H9 (cell line): ENCODE measurements around the gene ERMP1. TPM values are rescaled to one million over a fixed set of nuclear protein-coding genes. Genes with fewer than 3 reads are reported as not detected.

Experiments used
- DNase-seq: peaks from one replicate; pipeline ENCODE4 v3.0.0-alpha.2; 2017
- H2AFZ ChIP-seq: one replicate; pipeline ENCODE4 v1.6.1; 2013; ENCODE audit warnings: mild to moderate bottlenecking, low read length, control low read depth, moderate library complexity
- H2AK5ac ChIP-seq: 2 replicates; pipeline ENCODE4 v1.6.1; 2013; ENCODE audit warnings: low read length, control low read depth, mixed read lengths; ENCODE audit not compliant: insufficient read length
- H2BK120ac ChIP-seq: one replicate; pipeline ENCODE4 v1.6.1; 2013; ENCODE audit warnings: low read depth, mild to moderate bottlenecking, low read length, control low read depth, inconsistent platforms; ENCODE audit not compliant: poor library complexity, severe bottlenecking
- H2BK12ac ChIP-seq: 2 replicates; pipeline ENCODE4 v1.6.1; 2013; ENCODE audit warnings: low read length, control low read depth, mixed read lengths, low read depth; ENCODE audit not compliant: insufficient read length
- H2BK15ac ChIP-seq: 2 replicates; pipeline ENCODE4 v1.6.1; 2013; ENCODE audit warnings: low read depth, low read length, control low read depth
- H2BK20ac ChIP-seq: one replicate; pipeline ENCODE4 v1.6.1; 2013; ENCODE audit warnings: low read depth, mild to moderate bottlenecking, low read length, control low read depth, inconsistent platforms; ENCODE audit not compliant: poor library complexity, severe bottlenecking
- H2BK5ac ChIP-seq: 2 replicates; pipeline ENCODE4 v1.6.1; 2013; ENCODE audit warnings: low read length, control low read depth, mixed read lengths; ENCODE audit not compliant: insufficient read length
- H3K14ac ChIP-seq: 2 replicates; pipeline ENCODE4 v1.6.1; 2013; ENCODE audit warnings: low read length, control low read depth; ENCODE audit not compliant: insufficient read depth
- H3K18ac ChIP-seq: 2 replicates; pipeline ENCODE4 v1.6.1; 2013; ENCODE audit warnings: low read depth, mild to moderate bottlenecking, mixed read lengths, low read length, control low read depth; ENCODE audit not compliant: insufficient read length
- H3K23ac ChIP-seq: 2 replicates; pipeline ENCODE4 v1.6.1; 2013; ENCODE audit warnings: low read length, control low read depth, mixed read lengths, low read depth; ENCODE audit not compliant: insufficient read length
- H3K23me2 ChIP-seq: 2 replicates; pipeline ENCODE4 v1.6.1; 2013; ENCODE audit warnings: low read depth, mild to moderate bottlenecking, mixed read lengths, low read length, control low read depth; ENCODE audit not compliant: insufficient read length, poor library complexity, severe bottlenecking
- H3K27ac ChIP-seq: 2 replicates; pipeline ENCODE4 v1.5.1; 2013; ENCODE audit warnings: low read length, control low read depth, mixed read lengths, low read depth; ENCODE audit not compliant: insufficient read length
- H3K27me3 ChIP-seq: 2 replicates; pipeline ENCODE4 v1.6.1; 2013; ENCODE audit warnings: low read length, control low read depth, inconsistent platforms; ENCODE audit not compliant: insufficient read depth
- H3K4ac ChIP-seq: 2 replicates; pipeline ENCODE4 v1.6.1; 2013; ENCODE audit warnings: low read depth, mild to moderate bottlenecking, control low read depth, inconsistent platforms, low read length, moderate library complexity
- H3K4me1 ChIP-seq: 2 replicates; pipeline ENCODE4 v1.6.1; 2013; ENCODE audit warnings: low read length, control low read depth, inconsistent platforms; ENCODE audit not compliant: insufficient read depth
- H3K4me2 ChIP-seq: 2 replicates; pipeline ENCODE4 v1.6.1; 2013; ENCODE audit warnings: low read length, control low read depth, mixed read lengths; ENCODE audit not compliant: insufficient read length, insufficient read depth
- H3K56ac ChIP-seq: 2 replicates; pipeline ENCODE4 v1.6.1; 2013; ENCODE audit warnings: low read depth, mild to moderate bottlenecking, mixed read lengths, low read length, control low read depth; ENCODE audit not compliant: insufficient read length
- H3K79me1 ChIP-seq: 2 replicates; pipeline ENCODE4 v1.6.1; 2013; ENCODE audit warnings: low read depth, mild to moderate bottlenecking, moderate library complexity, low read length, control low read depth, inconsistent platforms; ENCODE audit not compliant: insufficient read depth, poor library complexity, severe bottlenecking
- H3K79me2 ChIP-seq: 2 replicates; pipeline ENCODE4 v1.6.1; 2013; ENCODE audit warnings: low read length, control low read depth, inconsistent platforms; ENCODE audit not compliant: insufficient read depth
- H3K9ac ChIP-seq: 2 replicates; pipeline ENCODE4 v1.6.1; 2013; ENCODE audit warnings: low read length, control low read depth, mixed read lengths; ENCODE audit not compliant: insufficient read length; ENCODE audit errors: extremely low read depth
- H3K9me3 ChIP-seq: one replicate; pipeline ENCODE4 v1.6.1; 2013; ENCODE audit warnings: low read depth, low read length, inconsistent platforms; ENCODE audit not compliant: control insufficient read depth
- H3T11ph ChIP-seq: one replicate; pipeline ENCODE4 v1.6.1; 2013; ENCODE audit warnings: mild to moderate bottlenecking, low read length, control low read depth, inconsistent platforms
- H4K20me1 ChIP-seq: one replicate; pipeline ENCODE4 v1.6.1; 2013; ENCODE audit not compliant: control insufficient read depth, insufficient read length, insufficient read depth
- H4K5ac ChIP-seq: 2 replicates; pipeline ENCODE4 v1.6.1; 2013; ENCODE audit warnings: low read depth, mild to moderate bottlenecking, mixed read lengths, low read length, control low read depth; ENCODE audit not compliant: insufficient read length
- H4K8ac ChIP-seq: replicated peaks from 2 replicates; pipeline ENCODE4 v1.6.1; 2013; ENCODE audit warnings: low read length, control low read depth, mixed read lengths, low read depth; ENCODE audit not compliant: insufficient read length
- H4K91ac ChIP-seq: 2 replicates; pipeline ENCODE4 v1.6.1; 2013; ENCODE audit warnings: low read depth, mild to moderate bottlenecking, moderate library complexity, mixed read lengths, low read length, control low read depth; ENCODE audit not compliant: insufficient read length
- H3K27ac Mint-ChIP-seq, 3 experiments: 2 replicates in 2 of 3; 3 replicates in 1 of 3; pipeline ENCODE4 v1.8.0; 2020 to 2021; ENCODE audit warnings: mixed read lengths in 3 of 3, mild to moderate bottlenecking in 1 of 3, moderate library complexity in 1 of 3
- H3K27me3 Mint-ChIP-seq: 2 replicates; pipeline ENCODE4 v1.8.0; 2021; ENCODE audit warnings: low read depth, mild to moderate bottlenecking, moderate library complexity, mixed read lengths
- H3K36me3 Mint-ChIP-seq, 3 experiments: 2 replicates in 2 of 3; 3 replicates in 1 of 3; pipeline ENCODE4 v1.8.0; 2020 to 2021; ENCODE audit warnings: low read depth in 3 of 3, mixed read lengths in 3 of 3; ENCODE audit not compliant: insufficient read depth in 1 of 3
- H3K4me1 Mint-ChIP-seq, 2 experiments: 2 replicates each; pipeline ENCODE4 v1.8.0; 2020; ENCODE audit warnings: mixed read lengths in 2 of 2
- H3K4me3 Mint-ChIP-seq, 2 experiments: 2 replicates in 1 of 2; 3 replicates in 1 of 2; pipeline ENCODE4 v1.8.0; 2020 to 2021; ENCODE audit warnings: mild to moderate bottlenecking in 2 of 2, mixed read lengths in 2 of 2, moderate library complexity in 1 of 2
- H3K9me3 Mint-ChIP-seq, 2 experiments: 2 replicates in 1 of 2; 3 replicates in 1 of 2; pipeline ENCODE4 v1.8.0; 2020; ENCODE audit warnings: mild to moderate bottlenecking in 2 of 2, mixed read lengths in 2 of 2, moderate library complexity in 1 of 2
- CTCF ChIP-seq: fragments of 200-600 bp; sonication (generic); conservative IDR thresholded peaks from 3 replicates; pipeline ENCODE4 v1.8.0; 2021; ENCODE audit warnings: antibody characterized with exemption, mild to moderate bottlenecking
- WGBS: extraction: QIAGEN DNeasy Blood & Tissue Kit; methylation state at CpG from one replicate; pipeline ENCODE4 v1.1.7; 2013; ENCODE audit warnings: missing lambda C conversion rate, low lambda C conversion rate, mixed read lengths; ENCODE audit not compliant: insufficient read length; ENCODE audit errors: extremely low coverage; 5-methylcytosine and 5-hydroxymethylcytosine counted together
- total RNA-seq: library from RNA; stranded (reverse); gene quantifications from 2 replicates; pipeline ENCODE4 v1.2.1, GENCODE V29; 2021

Gene ERMP1
- total RNA-seq, 1 experiment from 2014 or later, result 20.2 TPM

- Histone ChIP-seq H3K27ac (no peak overlapping the region), H3K4me2 (no peak overlapping the region), H2AK5ac (no peak overlapping the region), H4K91ac (no peak overlapping the region), H3K9ac (no peak overlapping the region), H3K27me3 (no peaks in the 10 kb centered on the region), H3T11ph (no peak overlapping the region), H3K23ac (no peak overlapping the region), H3K9me3 (no peaks in the 10 kb centered on the region), H2BK15ac (no peak overlapping the region), H2BK20ac (no peak overlapping the region), H3K23me2 (no peaks in the 10 kb centered on the region), H2AFZ (no peak overlapping the region), H3K14ac (no peak overlapping the region), H3K79me2 (no peaks in the 10 kb centered on the region), H3K79me1 (no peaks in the 10 kb centered on the region), H4K8ac (no peak overlapping the region), H4K20me1 (no peaks in the 10 kb centered on the region), H2BK12ac (no peak overlapping the region), H4K5ac (no peak overlapping the region), H2BK5ac (no peak overlapping the region), H3K4ac (no peak overlapping the region), H2BK120ac (no peak overlapping the region), H3K18ac (no peak overlapping the region), H3K56ac (no peak overlapping the region), H3K4me1 (no peaks in the 10 kb centered on the region)
- no peaks in the 10 kb centered on the region for H3K27me3 Mint-ChIP-seq
- no peak for DNase-seq
- H3K9me3 Mint-ChIP-seq, result no peaks in the 10 kb centered on the region
- no CpG with 5 or more reads among the region's 2 CpGs for WGBS
- H3K4me1 Mint-ChIP-seq, result peaks cover 3 to 4% of the 10 kb centered on the region in 2 experiments; a peak in 3 of 4 replicates
- TF ChIP-seq CTCF, result no peak
- H3K27ac Mint-ChIP-seq, result no peak overlapping the region
- H3K36me3 Mint-ChIP-seq, result peaks cover 11 to 17% (median 14%) of the 10 kb centered on the region in 3 experiments; a peak in 6 of 7 replicates
- no peak overlapping the region for H3K4me3 Mint-ChIP-seq
Observed at GRCh38 chr9:5735072-5735471, 97.8 kb downstream of the ERMP1 start.

Other genes starting within 250 kb of the ERMP1 start
- 13.7 and 13.8 TPM in 2 replicates for gene RIC1, start 204.0 kb downstream of the ERMP1 start, total RNA-seq
- gene MLANA, start 57.8 kb upstream of the ERMP1 start, total RNA-seq, result not detected in 2 replicates
- gene RANBP6, start 182.5 kb upstream of the ERMP1 start, total RNA-seq, result 19.0 and 19.1 TPM in 2 replicates